DOHH2 (cell line): ENCODE results near the gene PRKAA1.

Experiments used
- EZH2phosphoT487 ChIP-seq: fragments of 200-600 bp; sonication (generic); IDR thresholded peaks from 2 replicates; pipeline ENCODE4 v1.6.1; 2017; ENCODE audit warnings: borderline replicate concordance, mild to moderate bottlenecking, antibody characterized with exemption, low read length, moderate library complexity, mixed read lengths
- TF ChIP-seq, protein P1 (sequence below): fragments of 200-600 bp; sonication (generic); IDR thresholded peaks from one replicate; pipeline ENCODE4 v1.5.1; 2014; ENCODE audit warnings: antibody characterized with exemption, mild to moderate bottlenecking, low read depth, low read length; ENCODE audit not compliant: poor library complexity, severe bottlenecking

DNA sequence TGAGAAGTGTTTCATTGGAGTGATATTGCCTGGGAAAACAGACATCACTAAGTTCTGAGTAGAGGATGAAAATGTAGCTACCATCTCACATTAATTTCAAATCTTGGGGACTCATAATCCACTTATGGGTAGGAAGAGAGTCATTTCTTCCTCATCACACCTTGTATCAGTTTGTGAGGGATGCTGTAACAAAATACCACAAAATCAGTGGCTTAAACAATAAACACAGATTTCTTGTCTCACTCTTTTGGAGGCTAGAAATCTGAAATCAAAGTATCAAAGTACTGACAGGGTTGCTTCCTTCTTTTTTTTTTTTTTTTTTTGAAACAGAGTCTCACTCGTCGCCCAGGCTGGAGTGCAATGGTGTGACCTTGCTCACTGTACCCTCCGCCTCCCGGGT is 46.4 kb upstream of the PRKAA1 start:
- TF ChIP-seq, protein P1, sequence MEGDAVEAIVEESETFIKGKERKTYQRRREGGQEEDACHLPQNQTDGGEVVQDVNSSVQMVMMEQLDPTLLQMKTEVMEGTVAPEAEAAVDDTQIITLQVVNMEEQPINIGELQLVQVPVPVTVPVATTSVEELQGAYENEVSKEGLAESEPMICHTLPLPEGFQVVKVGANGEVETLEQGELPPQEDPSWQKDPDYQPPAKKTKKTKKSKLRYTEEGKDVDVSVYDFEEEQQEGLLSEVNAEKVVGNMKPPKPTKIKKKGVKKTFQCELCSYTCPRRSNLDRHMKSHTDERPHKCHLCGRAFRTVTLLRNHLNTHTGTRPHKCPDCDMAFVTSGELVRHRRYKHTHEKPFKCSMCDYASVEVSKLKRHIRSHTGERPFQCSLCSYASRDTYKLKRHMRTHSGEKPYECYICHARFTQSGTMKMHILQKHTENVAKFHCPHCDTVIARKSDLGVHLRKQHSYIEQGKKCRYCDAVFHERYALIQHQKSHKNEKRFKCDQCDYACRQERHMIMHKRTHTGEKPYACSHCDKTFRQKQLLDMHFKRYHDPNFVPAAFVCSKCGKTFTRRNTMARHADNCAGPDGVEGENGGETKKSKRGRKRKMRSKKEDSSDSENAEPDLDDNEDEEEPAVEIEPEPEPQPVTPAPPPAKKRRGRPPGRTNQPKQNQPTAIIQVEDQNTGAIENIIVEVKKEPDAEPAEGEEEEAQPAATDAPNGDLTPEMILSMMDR: no peak
- TF ChIP-seq EZH2phosphoT487: no peak
